Hippocampal formation (tissue), 2 donors: ENCODE results near the gene USP31.
"Not testable (repeated sequence)": the region's sequence is repeated elsewhere in the genome, so short reads cannot be mapped to it uniquely, and the experiment has no call there.

Source experiments
- DNase-seq, 2 donors: peaks; one replicate each; lab custom pipeline; 2025; lab: John Stamatoyannopoulos, UW

Gene USP31

GRCh38 chr16:23096450-23096849 is 52.8 kb downstream of the USP31 start:
- not testable (repeated sequence) for DNase-seq

- not testable (repeated sequence) for DNase-seq
Observed at GRCh38 chr16:23094136-23094535, 55.1 kb downstream of the USP31 start.

GRCh38 chr16:23092801-23093117 is 56.5 kb downstream of the USP31 start:
- no peak for DNase-seq

- no peak for DNase-seq
Observed at GRCh38 chr16:23092072-23092800, 57.0 kb downstream of the USP31 start.

GRCh38 chr16:23089111-23089510 is 60.1 kb downstream of the USP31 start:
- DNase-seq: no peak

GRCh38 chr16:23088018-23088417 is 61.2 kb downstream of the USP31 start:
- no peak for DNase-seq

GRCh38 chr16:23085949-23086348 is 63.3 kb downstream of the USP31 start:
- no peak for DNase-seq

- DNase-seq: no peak
Observed at GRCh38 chr16:23082161-23082788, 67.0 kb downstream of the USP31 start.

GRCh38 chr16:23081675-23082119 is 67.6 kb downstream of the USP31 start:
- no peak for DNase-seq

- DNase-seq: no peak
Observed at GRCh38 chr16:23080747-23081146, 68.5 kb downstream of the USP31 start.

GRCh38 chr16:23080329-23080728 is 68.9 kb downstream of the USP31 start:
- no peak for DNase-seq

- DNase-seq: no peak
Observed at GRCh38 chr16:23079675-23080301, 69.5 kb downstream of the USP31 start.

GRCh38 chr16:23074423-23074822 is 74.8 kb downstream of the USP31 start:
- DNase-seq: no peak

GRCh38 chr16:23072769-23073549 is 76.3 kb downstream of the USP31 start:
- DNase-seq: no peak

GRCh38 chr16:23072084-23072599 is 77.1 kb downstream of the USP31 start:
- DNase-seq: peak in 1 of 2 donors; percentile 23

GRCh38 chr16:23071196-23072083 is 77.8 kb downstream of the USP31 start:
- DNase-seq: no peak

GRCh38 chr16:23069844-23070243 is 79.4 kb downstream of the USP31 start:
- no peak for DNase-seq

- DNase-seq: no peak
Observed at GRCh38 chr16:23068079-23068736, 81.0 kb downstream of the USP31 start.

GRCh38 chr16:23066676-23067075 is 82.6 kb downstream of the USP31 start:
- no peak for DNase-seq

- no peak for DNase-seq
Observed at GRCh38 chr16:23064639-23065038, 84.6 kb downstream of the USP31 start.

GRCh38 chr16:23062524-23062923 is 86.7 kb downstream of the USP31 start:
- no peak for DNase-seq
